ENCODE results near the gene CLEC16A. TPM values are rescaled to one million over a fixed set of nuclear protein-coding genes. Genes with fewer than 3 reads are reported as not detected.

CLEC16A gene
- total and polyA plus RNA-seq, 9 of the 15 experiments (the other 6 are each of a cell fraction or from before 2014, with no cell fraction given) = 1.00 to 22.3 (median 10.0) TPM

DNA sequence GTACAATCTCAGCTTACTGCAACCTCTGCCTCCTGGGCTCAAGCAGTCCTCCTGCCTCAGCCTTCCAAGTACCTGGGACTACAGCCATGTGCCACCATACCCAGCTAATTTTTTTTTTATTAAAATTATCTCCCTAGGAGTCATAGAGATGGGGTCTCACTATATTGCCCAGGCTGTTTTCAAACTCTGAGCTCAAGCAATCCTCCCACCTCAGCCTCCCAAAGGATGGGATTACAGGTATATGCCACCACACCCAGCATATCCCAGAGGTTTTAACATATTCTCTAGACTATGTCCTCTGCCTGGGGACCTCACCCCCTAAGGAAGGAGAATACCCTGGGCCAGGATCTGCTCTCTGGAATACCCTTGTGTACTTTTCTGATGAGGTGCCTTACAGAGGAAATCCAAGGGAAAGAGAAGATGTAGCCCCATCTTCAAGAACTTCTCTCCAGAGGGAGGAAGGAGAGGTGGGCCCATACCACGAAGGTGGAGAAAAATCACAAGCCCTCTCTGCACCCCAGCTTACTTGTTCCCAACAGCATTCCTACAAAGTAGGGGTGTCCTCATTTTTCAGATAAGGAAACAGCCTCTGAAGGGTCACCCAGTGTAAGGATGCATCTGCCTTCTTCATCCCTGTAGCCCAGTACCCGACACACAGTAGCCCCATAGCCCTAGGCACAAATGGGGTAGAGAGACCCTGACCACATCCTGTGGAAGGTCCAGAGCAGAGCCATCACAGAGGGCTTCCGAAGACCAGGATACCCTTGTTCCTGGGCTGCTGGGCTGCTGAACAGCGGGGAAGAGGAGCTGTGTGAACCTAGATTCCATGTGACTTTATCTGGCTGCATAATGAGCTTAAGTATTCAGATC is 160.0 kb downstream of the CLEC16A start (continued):
- TF ChIP-seq, protein P1, sequence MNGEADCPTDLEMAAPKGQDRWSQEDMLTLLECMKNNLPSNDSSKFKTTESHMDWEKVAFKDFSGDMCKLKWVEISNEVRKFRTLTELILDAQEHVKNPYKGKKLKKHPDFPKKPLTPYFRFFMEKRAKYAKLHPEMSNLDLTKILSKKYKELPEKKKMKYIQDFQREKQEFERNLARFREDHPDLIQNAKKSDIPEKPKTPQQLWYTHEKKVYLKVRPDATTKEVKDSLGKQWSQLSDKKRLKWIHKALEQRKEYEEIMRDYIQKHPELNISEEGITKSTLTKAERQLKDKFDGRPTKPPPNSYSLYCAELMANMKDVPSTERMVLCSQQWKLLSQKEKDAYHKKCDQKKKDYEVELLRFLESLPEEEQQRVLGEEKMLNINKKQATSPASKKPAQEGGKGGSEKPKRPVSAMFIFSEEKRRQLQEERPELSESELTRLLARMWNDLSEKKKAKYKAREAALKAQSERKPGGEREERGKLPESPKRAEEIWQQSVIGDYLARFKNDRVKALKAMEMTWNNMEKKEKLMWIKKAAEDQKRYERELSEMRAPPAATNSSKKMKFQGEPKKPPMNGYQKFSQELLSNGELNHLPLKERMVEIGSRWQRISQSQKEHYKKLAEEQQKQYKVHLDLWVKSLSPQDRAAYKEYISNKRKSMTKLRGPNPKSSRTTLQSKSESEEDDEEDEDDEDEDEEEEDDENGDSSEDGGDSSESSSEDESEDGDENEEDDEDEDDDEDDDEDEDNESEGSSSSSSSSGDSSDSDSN (IDR thresholded peaks at IDR 0.05; ENCODE audit: borderline replicate concordance in 1 of 2, low read depth in 2 of 2, low read length in 2 of 2) = 0 out of 4 replicates have a peak, but pooled peaks of 1 of the 2 experiments have one; percentile 23
- TF ChIP-seq CHD1 (IDR thresholded peaks at IDR 0.05; ENCODE audit: low read length) = peak; percentile 67
- TF ChIP-seq ELF2 (CRISPR knock-in tag; IDR thresholded peaks at IDR 0.05) = 0 out of 2 replicates have a peak, but pooled peaks have one; percentile 43
- no peak for TF ChIP-seq ZKSCAN3 (CRISPR knock-in tag; IDR thresholded peaks at IDR 0.05)
- TF ChIP-seq, protein P2, sequence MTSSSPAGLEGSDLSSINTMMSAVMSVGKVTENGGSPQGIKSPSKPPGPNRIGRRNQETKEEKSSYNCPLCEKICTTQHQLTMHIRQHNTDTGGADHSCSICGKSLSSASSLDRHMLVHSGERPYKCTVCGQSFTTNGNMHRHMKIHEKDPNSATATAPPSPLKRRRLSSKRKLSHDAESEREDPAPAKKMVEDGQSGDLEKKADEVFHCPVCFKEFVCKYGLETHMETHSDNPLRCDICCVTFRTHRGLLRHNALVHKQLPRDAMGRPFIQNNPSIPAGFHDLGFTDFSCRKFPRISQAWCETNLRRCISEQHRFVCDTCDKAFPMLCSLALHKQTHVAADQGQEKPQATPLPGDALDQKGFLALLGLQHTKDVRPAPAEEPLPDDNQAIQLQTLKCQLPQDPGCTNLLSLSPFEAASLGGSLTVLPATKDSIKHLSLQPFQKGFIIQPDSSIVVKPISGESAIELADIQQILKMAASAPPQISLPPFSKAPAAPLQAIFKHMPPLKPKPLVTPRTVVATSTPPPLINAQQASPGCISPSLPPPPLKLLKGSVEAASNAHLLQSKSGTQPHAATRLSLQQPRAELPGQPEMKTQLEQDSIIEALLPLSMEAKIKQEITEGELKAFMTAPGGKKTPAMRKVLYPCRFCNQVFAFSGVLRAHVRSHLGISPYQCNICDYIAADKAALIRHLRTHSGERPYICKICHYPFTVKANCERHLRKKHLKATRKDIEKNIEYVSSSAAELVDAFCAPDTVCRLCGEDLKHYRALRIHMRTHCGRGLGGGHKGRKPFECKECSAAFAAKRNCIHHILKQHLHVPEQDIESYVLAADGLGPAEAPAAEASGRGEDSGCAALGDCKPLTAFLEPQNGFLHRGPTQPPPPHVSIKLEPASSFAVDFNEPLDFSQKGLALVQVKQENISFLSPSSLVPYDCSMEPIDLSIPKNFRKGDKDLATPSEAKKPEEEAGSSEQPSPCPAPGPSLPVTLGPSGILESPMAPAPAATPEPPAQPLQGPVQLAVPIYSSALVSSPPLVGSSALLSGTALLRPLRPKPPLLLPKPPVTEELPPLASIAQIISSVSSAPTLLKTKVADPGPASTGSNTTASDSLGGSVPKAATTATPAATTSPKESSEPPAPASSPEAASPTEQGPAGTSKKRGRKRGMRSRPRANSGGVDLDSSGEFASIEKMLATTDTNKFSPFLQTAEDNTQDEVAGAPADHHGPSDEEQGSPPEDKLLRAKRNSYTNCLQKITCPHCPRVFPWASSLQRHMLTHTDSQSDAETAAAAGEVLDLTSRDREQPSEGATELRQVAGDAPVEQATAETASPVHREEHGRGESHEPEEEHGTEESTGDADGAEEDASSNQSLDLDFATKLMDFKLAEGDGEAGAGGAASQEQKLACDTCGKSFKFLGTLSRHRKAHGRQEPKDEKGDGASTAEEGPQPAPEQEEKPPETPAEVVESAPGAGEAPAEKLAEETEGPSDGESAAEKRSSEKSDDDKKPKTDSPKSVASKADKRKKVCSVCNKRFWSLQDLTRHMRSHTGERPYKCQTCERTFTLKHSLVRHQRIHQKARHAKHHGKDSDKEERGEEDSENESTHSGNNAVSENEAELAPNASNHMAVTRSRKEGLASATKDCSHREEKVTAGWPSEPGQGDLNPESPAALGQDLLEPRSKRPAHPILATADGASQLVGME (CRISPR knock-in tag; IDR thresholded peaks at IDR 0.05) = 0 out of 2 replicates have a peak, but pooled peaks have one; percentile 62
- 0 out of 2 replicates have a peak, but pooled peaks have one; percentile 42 for TF ChIP-seq PHF21A (IDR thresholded peaks at IDR 0.05; ENCODE audit: borderline replicate concordance, low read depth)
- peak; percentile 50 for TF ChIP-seq RBM25 (IDR thresholded peaks at IDR 0.05; ENCODE audit: low read depth, low read length, severe bottlenecking)
- 0 out of 2 replicates have a peak, but pooled peaks have one; percentile 8 for TF ChIP-seq DDX20 (tag; IDR thresholded peaks at IDR 0.05; ENCODE audit: low read depth)
- TF ChIP-seq KHSRP (IDR thresholded peaks at IDR 0.05) = no peak
- TF ChIP-seq, protein P3, sequence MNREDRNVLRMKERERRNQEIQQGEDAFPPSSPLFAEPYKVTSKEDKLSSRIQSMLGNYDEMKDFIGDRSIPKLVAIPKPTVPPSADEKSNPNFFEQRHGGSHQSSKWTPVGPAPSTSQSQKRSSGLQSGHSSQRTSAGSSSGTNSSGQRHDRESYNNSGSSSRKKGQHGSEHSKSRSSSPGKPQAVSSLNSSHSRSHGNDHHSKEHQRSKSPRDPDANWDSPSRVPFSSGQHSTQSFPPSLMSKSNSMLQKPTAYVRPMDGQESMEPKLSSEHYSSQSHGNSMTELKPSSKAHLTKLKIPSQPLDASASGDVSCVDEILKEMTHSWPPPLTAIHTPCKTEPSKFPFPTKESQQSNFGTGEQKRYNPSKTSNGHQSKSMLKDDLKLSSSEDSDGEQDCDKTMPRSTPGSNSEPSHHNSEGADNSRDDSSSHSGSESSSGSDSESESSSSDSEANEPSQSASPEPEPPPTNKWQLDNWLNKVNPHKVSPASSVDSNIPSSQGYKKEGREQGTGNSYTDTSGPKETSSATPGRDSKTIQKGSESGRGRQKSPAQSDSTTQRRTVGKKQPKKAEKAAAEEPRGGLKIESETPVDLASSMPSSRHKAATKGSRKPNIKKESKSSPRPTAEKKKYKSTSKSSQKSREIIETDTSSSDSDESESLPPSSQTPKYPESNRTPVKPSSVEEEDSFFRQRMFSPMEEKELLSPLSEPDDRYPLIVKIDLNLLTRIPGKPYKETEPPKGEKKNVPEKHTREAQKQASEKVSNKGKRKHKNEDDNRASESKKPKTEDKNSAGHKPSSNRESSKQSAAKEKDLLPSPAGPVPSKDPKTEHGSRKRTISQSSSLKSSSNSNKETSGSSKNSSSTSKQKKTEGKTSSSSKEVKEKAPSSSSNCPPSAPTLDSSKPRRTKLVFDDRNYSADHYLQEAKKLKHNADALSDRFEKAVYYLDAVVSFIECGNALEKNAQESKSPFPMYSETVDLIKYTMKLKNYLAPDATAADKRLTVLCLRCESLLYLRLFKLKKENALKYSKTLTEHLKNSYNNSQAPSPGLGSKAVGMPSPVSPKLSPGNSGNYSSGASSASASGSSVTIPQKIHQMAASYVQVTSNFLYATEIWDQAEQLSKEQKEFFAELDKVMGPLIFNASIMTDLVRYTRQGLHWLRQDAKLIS (CRISPR knock-in tag; IDR thresholded peaks at IDR 0.05) = 0 out of 2 replicates have a peak, but pooled peaks have one; percentile 2
- peak; percentile 57 for TF ChIP-seq KDM5B (IDR thresholded peaks at IDR 0.05; ENCODE audit: insufficient replicate concordance, low read depth, low read length)
- no peak for TF ChIP-seq ZNF589 (CRISPR knock-in tag; IDR thresholded peaks at IDR 0.05; ENCODE audit: low read depth)
- TF ChIP-seq MYC (IDR thresholded peaks at IDR 0.05; ENCODE audit: low read depth, low read length) = no peak
- TF ChIP-seq MYC (CRISPR knock-in tag; IDR thresholded peaks at IDR 0.05; ENCODE audit: borderline replicate concordance, low read depth) = peak; percentile 43; the same call in 1 of the 2 replicates

All from K562 (cell line).